ENCODE measurements around the gene USH2A. TPM values are rescaled to one million over a fixed set of nuclear protein-coding genes. Genes with fewer than 3 reads are reported as not detected.

Gene USH2A
- total RNA-seq, 4 donors from 2014 or later = not detected

GRCh38 chr1:215650446-215651149 is 772.6 kb downstream of the USH2A start:
- TF ChIP-seq CTCF (IDR thresholded peaks at IDR 0.05) = no peak
- no peak for ATAC-seq (ENCODE audit: low FRiP score)
- no peak for DNase-seq (ENCODE audit: low spot score)

GRCh38 chr1:215648957-215649356 is 774.3 kb downstream of the USH2A start:
- DNase-seq (ENCODE audit: low spot score) (no peak), ATAC-seq (ENCODE audit: low FRiP score) (no peak)
- TF ChIP-seq CTCF (IDR thresholded peaks at IDR 0.05) = no peak

GRCh38 chr1:215647738-215648137 is 775.5 kb downstream of the USH2A start:
- TF ChIP-seq CTCF (IDR thresholded peaks at IDR 0.05) = no peak
- no peak for DNase-seq (ENCODE audit: low spot score)
- ATAC-seq (ENCODE audit: low FRiP score) = no peak

GRCh38 chr1:215645861-215646260 is 777.4 kb downstream of the USH2A start:
- no peak for ATAC-seq (ENCODE audit: low FRiP score)
- DNase-seq (ENCODE audit: low spot score) = no peak
- no peak for TF ChIP-seq CTCF (IDR thresholded peaks at IDR 0.05)

- no peak for DNase-seq (ENCODE audit: low spot score)
- ATAC-seq (ENCODE audit: low FRiP score) = no peak
- TF ChIP-seq CTCF (IDR thresholded peaks at IDR 0.05) = no peak
Observed at GRCh38 chr1:215645182-215645581, 778.1 kb downstream of the USH2A start.

- DNase-seq (ENCODE audit: low spot score) (no peak), ATAC-seq (ENCODE audit: low FRiP score) (no peak)
- no peak for TF ChIP-seq CTCF (IDR thresholded peaks at IDR 0.05)
Observed at GRCh38 chr1:215643592-215644321, 779.5 kb downstream of the USH2A start.
